Measurements from ENCODE around the gene LIG1. TPM values are rescaled to one million over a fixed set of nuclear protein-coding genes. Genes with fewer than 3 reads are reported as not detected.

The LIG1 gene
- total and polyA plus RNA-seq, 9 of the 15 experiments (the other 6 are each of a cell fraction or from before 2014, with no cell fraction given): 9.6 to 114 (median 71.1) TPM

GRCh38 chr19:48135411-48135810, 34.7 kb downstream of the LIG1 start:
- no peaks in the 10 kb centered on the region for H3K9me1 ChIP-seq (ENCODE audit: control insufficient read depth, insufficient read depth, low read length)
- H3K4me1 ChIP-seq (replicated peaks in 1 of 2; ENCODE audit: control insufficient read depth in 2 of 2, insufficient read depth in 2 of 2, low read length in 2 of 2): peaks cover 0 to 11% of the 10 kb centered on the region in 2 experiments; a peak in 1 of 5 replicates
- intact Hi-C loops (cut with micrococcal nuclease): no loop called here
- H4K20me1 ChIP-seq (replicated peaks; ENCODE audit: control insufficient read depth, insufficient read depth, low read length): no peaks in the 10 kb centered on the region
- no peak overlapping the region for H2AFZ ChIP-seq (ENCODE audit: low read depth, low read length)
- H3K9ac ChIP-seq (ENCODE audit: insufficient read depth in 1 of 2, low read depth in 2 of 2, low read length in 2 of 2): no peak overlapping the region
- no peaks in the 10 kb centered on the region for H3K27me3 ChIP-seq (ENCODE audit: control insufficient read depth in 2 of 2, insufficient read depth in 2 of 2, low read length in 2 of 2)
- FAIRE-seq (no peak), ATAC-seq (peak; percentile 75), DNase-seq (ENCODE audit: extremely low read depth in 1 of 4, low spot score in 3 of 4) (peak in 3 of 4 experiments; percentile 14 to 51 (median 27))
- no TSS peak for BruUV-seq (replicated peaks)
- ChIA-PET POLR2A (no interaction called here), CTCF (ENCODE audit: low intra/inter-chr PET ratio) (no interaction called here)
- TF ChIP-seq PKNOX1 (IDR thresholded peaks at IDR 0.05) (peak; percentile 94), XRCC5 (IDR thresholded peaks at IDR 0.05; ENCODE audit: low read depth, low read length) (no peak), POLR2G (IDR thresholded peaks at IDR 0.05; ENCODE audit: low read depth, low read length) (peak; percentile 25; the same call in 1 of the 2 replicates), PBX2 (CRISPR knock-in tag; IDR thresholded peaks at IDR 0.05; ENCODE audit: low read depth) (no peak), PBX2 (tag; conservative IDR thresholded peaks at IDR 0.05; ENCODE audit: low read depth) (peak; percentile 79), NFIC (IDR thresholded peaks at IDR 0.05) (peak; percentile 90)
- in situ Hi-C loops (cut with MboI): no loop called here
- no peak overlapping the region for H3K27ac ChIP-seq (ENCODE audit: extremely low read depth, low read depth, low read length)
- H3K36me3 ChIP-seq (ENCODE audit: control insufficient read depth, insufficient read depth, low read length): peaks cover 83% of the 10 kb centered on the region; the same call in 2 of the 3 replicates
- H3K4me3 ChIP-seq: no peak overlapping the region
- WGBS (ENCODE audit: insufficient coverage, low coverage, missing lambda C conversion rate): 63% methylated on average over 6 of the region's 8 CpGs
- H3K9me3 ChIP-seq (replicated peaks; ENCODE audit: control insufficient read depth, insufficient read depth, low read depth, low read length): no peaks in the 10 kb centered on the region
- H3K4me2 ChIP-seq (ENCODE audit: insufficient read depth, low read length): no peak overlapping the region
- H3K79me2 ChIP-seq (ENCODE audit: control insufficient read depth, insufficient read depth, low read length): no peaks in the 10 kb centered on the region

All from K562 (cell line).